ENCODE data around the gene IGF1R.

- TF ChIP-seq POLR2AphosphoS5 (IDR thresholded peaks at IDR 0.05) (no peak), CTCF (IDR thresholded peaks at IDR 0.05) (no peak), EP300 (IDR thresholded peaks at IDR 0.05; ENCODE audit: low read depth) (no peak)
These were observed 94.8 kb downstream of the IGF1R start for GRCh38 chr15:98743177-98743576.

Measured in transverse colon (tissue), 4 donors.